Anterior cingulate cortex (tissue), 58 donors: Measurements from ENCODE around the gene PTRH1.

Source experiments
- DNase-seq, 58 donors: peaks; one replicate each; lab custom pipeline; 2025; lab: John Stamatoyannopoulos, UW

PTRH1 gene

GRCh38 chr9:127721391-127721821 is 5.9 kb upstream of the PTRH1 start:
- peak in 1 of 58 donors; percentile 29 for DNase-seq

GRCh38 chr9:127720865-127721227 is 5.4 kb upstream of the PTRH1 start:
- no peak for DNase-seq

- DNase-seq, result peak in 2 of 58 donors; percentile 16 to 18
These were observed 4.8 kb upstream of the PTRH1 start for GRCh38 chr9:127720031-127720864.

- peak in 6 of 58 donors; percentile 15 to 37 (median 26) for DNase-seq
These were observed 2.3 kb upstream of the PTRH1 start for GRCh38 chr9:127717766-127718165.

GRCh38 chr9:127716412-127716811 is 949 bp upstream of the PTRH1 start:
- no peak for DNase-seq

GRCh38 chr9:127714951-127715469 is 453 bp downstream of the PTRH1 start:
- no peak for DNase-seq

GRCh38 chr9:127714020-127714750 is 1.3 kb downstream of the PTRH1 start:
- no peak for DNase-seq

GRCh38 chr9:127712867-127713266 is 2.6 kb downstream of the PTRH1 start:
- DNase-seq, result no peak

- DNase-seq, result no peak
These were observed 3.1 kb downstream of the PTRH1 start for GRCh38 chr9:127712371-127712770.

- no peak for DNase-seq
These were observed 3.6 kb downstream of the PTRH1 start for GRCh38 chr9:127711831-127712274.

- no peak for DNase-seq
These were observed 4.2 kb downstream of the PTRH1 start for GRCh38 chr9:127711226-127711701.

GRCh38 chr9:127710204-127710783 is 5.2 kb downstream of the PTRH1 start:
- no peak for DNase-seq

GRCh38 chr9:127708952-127709587 is 6.4 kb downstream of the PTRH1 start:
- no peak for DNase-seq

- no peak for DNase-seq
These were observed 7.7 kb downstream of the PTRH1 start for GRCh38 chr9:127707766-127708165.

GRCh38 chr9:127706836-127707241 is 8.6 kb downstream of the PTRH1 start, which contains the start of gene CFAP157:
Gene CFAP157, plus strand, starts transcription at chr9:127706988. Its CDS starts 44 bp downstream, at chr9:127707032.
- no peak for DNase-seq

- DNase-seq, result no peak
These were observed 9.7 kb downstream of the PTRH1 start for GRCh38 chr9:127705577-127706379.

- DNase-seq, result peak in 10 of 58 donors; percentile 17 to 61 (median 26)
These were observed 12.0 kb downstream of the PTRH1 start for GRCh38 chr9:127703289-127703946.

- DNase-seq, result no peak
These were observed 14.7 kb downstream of the PTRH1 start for GRCh38 chr9:127700594-127701255.
